ENCODE measurements around the gene PRPSAP2. TPM values are rescaled to one million over a fixed set of nuclear protein-coding genes. Genes with fewer than 3 reads are reported as not detected.

The PRPSAP2 gene
- polyA plus RNA-seq, 1 donor (not counting 4 experiments of a cell fraction or from before 2014, with no cell fraction given): 39.1 TPM

GRCh38 chr17:18858567-18859245, 775 bp downstream of the PRPSAP2 start:
- H3K4me1 ChIP-seq (ENCODE audit: control insufficient read depth, extremely low read depth, insufficient read depth, low read length): peaks cover 21% of the 10 kb centered on the region
- H3K4me3 ChIP-seq (ENCODE audit: control insufficient read depth in 2 of 3, extremely low read depth in 1 of 3, insufficient read depth in 2 of 3, low read depth in 1 of 3, low read length in 3 of 3): peak overlapping the region; percentile 72 to 93 (median 87)
- peaks cover 37% of the 10 kb centered on the region for H3K79me2 ChIP-seq (ENCODE audit: control insufficient read depth, insufficient read depth, low read length)
- no peaks in the 10 kb centered on the region for H3K27me3 ChIP-seq (ENCODE audit: control insufficient read depth, extremely low read depth, insufficient read depth, low read length)
- no peaks in the 10 kb centered on the region for H3K9me3 ChIP-seq (ENCODE audit: control insufficient read depth, low read depth, low read length)
- DNase-seq (ENCODE audit: low read depth, low spot score) (no peak), FAIRE-seq (no peak)
- peak overlapping the region; percentile 84 for H3K4me2 ChIP-seq (ENCODE audit: control insufficient read depth, extremely low read depth, insufficient read depth, low read depth, low read length)
- peak overlapping the region; percentile 81 for H3K27ac ChIP-seq (ENCODE audit: control insufficient read depth, insufficient read depth, low read length)
- H3K9ac ChIP-seq (ENCODE audit: control insufficient read depth, extremely low read depth, insufficient read depth, low read length): peak overlapping the region; percentile 87
- H3K36me3 ChIP-seq (ENCODE audit: control insufficient read depth in 2 of 2, extremely low read depth in 1 of 2, insufficient read depth in 2 of 2, low read length in 2 of 2): no peaks in the 10 kb centered on the region
- H3K9me1 ChIP-seq (ENCODE audit: control insufficient read depth, extremely low read depth, insufficient read depth, low read length): no peaks in the 10 kb centered on the region
- no peaks in the 10 kb centered on the region for H4K20me1 ChIP-seq (ENCODE audit: control insufficient read depth, extremely low read depth, insufficient read depth, low read length)
- dilution Hi-C loops (cut with MboI; ENCODE audit: extremely low pct_ligation_motif_present, low sequenced_read_pairs): no loop called here
- no peak for TF ChIP-seq EZH2 (IDR thresholded peaks at IDR 0.05; ENCODE audit: low read length)
- H2AFZ ChIP-seq (ENCODE audit: control insufficient read depth, low read length): peak overlapping the region; percentile 75

- dilution Hi-C loops (cut with MboI; ENCODE audit: extremely low pct_ligation_motif_present, low sequenced_read_pairs): no loop called here
- Histone ChIP-seq H3K36me3 (ENCODE audit: control insufficient read depth in 2 of 2, extremely low read depth in 1 of 2, insufficient read depth in 2 of 2, low read length in 2 of 2) (no peaks in the 10 kb centered on the region), H3K4me2 (ENCODE audit: control insufficient read depth, extremely low read depth, insufficient read depth, low read depth, low read length) (peak overlapping the region; percentile 84), H3K79me2 (ENCODE audit: control insufficient read depth, insufficient read depth, low read length) (peaks cover 40% of the 10 kb centered on the region), H3K27ac (ENCODE audit: control insufficient read depth, insufficient read depth, low read length) (peak overlapping the region; percentile 1), H3K9ac (ENCODE audit: control insufficient read depth, extremely low read depth, insufficient read depth, low read length) (no peak overlapping the region), H3K4me3 (ENCODE audit: control insufficient read depth in 2 of 3, extremely low read depth in 1 of 3, insufficient read depth in 2 of 3, low read depth in 1 of 3, low read length in 3 of 3) (peak overlapping the region; percentile 72 to 93 (median 87)), H4K20me1 (ENCODE audit: control insufficient read depth, extremely low read depth, insufficient read depth, low read length) (no peaks in the 10 kb centered on the region), H2AFZ (ENCODE audit: control insufficient read depth, low read length) (no peak overlapping the region), H3K27me3 (ENCODE audit: control insufficient read depth, extremely low read depth, insufficient read depth, low read length) (no peaks in the 10 kb centered on the region), H3K9me3 (ENCODE audit: control insufficient read depth, low read depth, low read length) (no peaks in the 10 kb centered on the region), H3K4me1 (ENCODE audit: control insufficient read depth, extremely low read depth, insufficient read depth, low read length) (peaks cover 21% of the 10 kb centered on the region), H3K9me1 (ENCODE audit: control insufficient read depth, extremely low read depth, insufficient read depth, low read length) (no peaks in the 10 kb centered on the region)
- FAIRE-seq (peak; percentile 20), DNase-seq (ENCODE audit: low read depth, low spot score) (no peak)
- no peak for TF ChIP-seq CTCF (optimal IDR thresholded peaks at IDR 0.05 in 1 of 3, IDR thresholded peaks at IDR 0.05 in 1 of 3, conservative IDR thresholded peaks at IDR 0.05 in 1 of 3; ENCODE audit: extremely low read depth in 1 of 3, insufficient read depth in 2 of 3, low read length in 3 of 3)
- no peak for TF ChIP-seq EZH2 (IDR thresholded peaks at IDR 0.05; ENCODE audit: low read length)
Measured at GRCh38 chr17:18859256-18859655, 1.3 kb downstream of the PRPSAP2 start.
